ENCODE measurements around the gene GPATCH1. TPM values are rescaled to one million over a fixed set of nuclear protein-coding genes. Genes with fewer than 3 reads are reported as not detected.

Gene GPATCH1
- total and polyA plus RNA-seq, 9 of the 15 experiments (the other 6 are each of a cell fraction or from before 2014, with no cell fraction given), result 3.7 to 9.7 (median 7.7) TPM

DNA sequence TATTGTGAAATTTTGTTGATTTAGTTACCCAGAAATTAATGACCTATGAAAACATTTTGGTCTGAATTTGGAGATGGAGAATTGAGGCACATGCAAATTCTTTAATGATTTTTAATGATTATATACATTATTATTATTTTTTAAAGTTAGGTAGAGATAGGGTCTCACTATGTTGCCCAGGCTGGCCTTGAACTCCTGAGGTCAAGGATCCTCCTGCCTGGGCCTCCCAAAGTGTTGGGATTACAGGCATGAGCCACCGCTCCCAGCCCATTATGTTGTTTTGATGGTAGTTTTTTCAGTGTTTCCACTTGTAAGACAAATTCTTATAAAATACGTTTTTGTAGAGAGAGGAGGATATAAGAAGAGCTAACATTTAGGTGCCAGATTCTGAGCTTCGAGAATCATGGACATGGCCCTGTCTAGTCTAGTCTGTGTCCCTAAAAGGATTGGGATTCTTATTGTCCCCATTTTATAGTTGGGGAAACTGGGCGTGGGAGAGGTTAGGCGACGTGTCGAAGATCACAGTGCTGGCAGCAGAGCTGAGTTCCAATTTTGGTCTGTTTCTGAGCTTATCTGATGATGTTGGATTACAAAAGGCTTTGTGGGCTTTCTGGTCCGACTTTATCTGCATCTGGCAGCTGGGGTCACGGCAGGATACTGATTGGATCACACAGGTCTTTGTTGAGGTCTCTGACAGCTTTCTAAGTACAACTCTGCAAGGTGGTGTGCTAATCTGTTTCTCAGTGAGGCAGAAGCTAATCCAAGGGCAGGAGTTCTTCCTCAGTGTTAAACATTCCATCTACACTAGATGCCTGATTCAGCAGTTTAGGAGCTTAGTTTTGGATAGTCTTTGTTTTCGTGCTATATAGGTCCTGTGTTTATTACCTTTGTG lies 43.5 kb downstream of the GPATCH1 start (continued):
- no peak for TF ChIP-seq ZNF143 (CRISPR knock-in tag; IDR thresholded peaks at IDR 0.05)
- no peak for TF ChIP-seq POLR2G (IDR thresholded peaks at IDR 0.05; ENCODE audit: low read depth, low read length)
- TF ChIP-seq ZNF444 (CRISPR knock-in tag; IDR thresholded peaks at IDR 0.05), result no peak
- TF ChIP-seq SP1 (CRISPR knock-in tag; IDR thresholded peaks at IDR 0.05), result peak; percentile 40; the same call in 1 of the 2 replicates
- TF ChIP-seq ILF3 (IDR thresholded peaks at IDR 0.05; ENCODE audit: borderline replicate concordance), result no peak
- TF ChIP-seq, protein P1, sequence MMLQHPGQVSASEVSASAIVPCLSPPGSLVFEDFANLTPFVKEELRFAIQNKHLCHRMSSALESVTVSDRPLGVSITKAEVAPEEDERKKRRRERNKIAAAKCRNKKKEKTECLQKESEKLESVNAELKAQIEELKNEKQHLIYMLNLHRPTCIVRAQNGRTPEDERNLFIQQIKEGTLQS (IDR thresholded peaks at IDR 0.05), result peak; percentile 55; the same call in 1 of the 2 replicates
- TF ChIP-seq, protein P1 (CRISPR knock-in tag; conservative IDR thresholded peaks at IDR 0.05), result no peak
- peak; percentile 75 for TF ChIP-seq DMBX1 (CRISPR knock-in tag; IDR thresholded peaks at IDR 0.05; ENCODE audit: borderline replicate concordance)
- TF ChIP-seq CHD4 (IDR thresholded peaks at IDR 0.05; ENCODE audit: insufficient read depth, insufficient replicate concordance, low read depth, low read length, poor library complexity, severe bottlenecking), result no peak
- no peak for TF ChIP-seq CBX3 (IDR thresholded peaks at IDR 0.05; ENCODE audit: borderline replicate concordance in 1 of 2, low read length in 2 of 2)
- no peak for TF ChIP-seq RREB1 (CRISPR knock-in tag; IDR thresholded peaks at IDR 0.05)
- no peak for TF ChIP-seq PHTF2 (CRISPR knock-in tag; IDR thresholded peaks at IDR 0.05)
- peak; percentile 95 for TF ChIP-seq LEF1 (IDR thresholded peaks at IDR 0.05)
- no peak for TF ChIP-seq FOS (IDR thresholded peaks at IDR 0.05; ENCODE audit: extremely low read depth, insufficient read length)
- TF ChIP-seq, protein P2, sequence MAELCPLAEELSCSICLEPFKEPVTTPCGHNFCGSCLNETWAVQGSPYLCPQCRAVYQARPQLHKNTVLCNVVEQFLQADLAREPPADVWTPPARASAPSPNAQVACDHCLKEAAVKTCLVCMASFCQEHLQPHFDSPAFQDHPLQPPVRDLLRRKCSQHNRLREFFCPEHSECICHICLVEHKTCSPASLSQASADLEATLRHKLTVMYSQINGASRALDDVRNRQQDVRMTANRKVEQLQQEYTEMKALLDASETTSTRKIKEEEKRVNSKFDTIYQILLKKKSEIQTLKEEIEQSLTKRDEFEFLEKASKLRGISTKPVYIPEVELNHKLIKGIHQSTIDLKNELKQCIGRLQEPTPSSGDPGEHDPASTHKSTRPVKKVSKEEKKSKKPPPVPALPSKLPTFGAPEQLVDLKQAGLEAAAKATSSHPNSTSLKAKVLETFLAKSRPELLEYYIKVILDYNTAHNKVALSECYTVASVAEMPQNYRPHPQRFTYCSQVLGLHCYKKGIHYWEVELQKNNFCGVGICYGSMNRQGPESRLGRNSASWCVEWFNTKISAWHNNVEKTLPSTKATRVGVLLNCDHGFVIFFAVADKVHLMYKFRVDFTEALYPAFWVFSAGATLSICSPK (IDR thresholded peaks at IDR 0.05; ENCODE audit: borderline replicate concordance), result no peak
- TF ChIP-seq ZSCAN32 (CRISPR knock-in tag; IDR thresholded peaks at IDR 0.05), result peak; percentile 47; the same call in 1 of the 2 replicates
- peak in 1 of 2 experiments; percentile 60; a peak in 1 of 4 replicates for TF ChIP-seq SRF (CRISPR knock-in tag; IDR thresholded peaks at IDR 0.05)
- no peak; the same call in 1 of the 2 replicates for TF ChIP-seq ZFX (CRISPR knock-in tag; IDR thresholded peaks at IDR 0.05)

Data from K562 (cell line).